GM21526 (cell line): ENCODE data around the gene CBX3.
"Not testable (repeated sequence)": the region's sequence is repeated elsewhere in the genome, so short reads cannot be mapped to it uniquely, and the experiment has no call there.

Experiments used
- ATAC-seq: cut with Tn5 transposase; IDR thresholded peaks from one replicate; pipeline ENCODE4 v1.9.1; 2021; ENCODE audit warnings: moderate library complexity; ENCODE audit not compliant: unreplicated experiment, low FRiP score

CBX3 gene

DNA sequence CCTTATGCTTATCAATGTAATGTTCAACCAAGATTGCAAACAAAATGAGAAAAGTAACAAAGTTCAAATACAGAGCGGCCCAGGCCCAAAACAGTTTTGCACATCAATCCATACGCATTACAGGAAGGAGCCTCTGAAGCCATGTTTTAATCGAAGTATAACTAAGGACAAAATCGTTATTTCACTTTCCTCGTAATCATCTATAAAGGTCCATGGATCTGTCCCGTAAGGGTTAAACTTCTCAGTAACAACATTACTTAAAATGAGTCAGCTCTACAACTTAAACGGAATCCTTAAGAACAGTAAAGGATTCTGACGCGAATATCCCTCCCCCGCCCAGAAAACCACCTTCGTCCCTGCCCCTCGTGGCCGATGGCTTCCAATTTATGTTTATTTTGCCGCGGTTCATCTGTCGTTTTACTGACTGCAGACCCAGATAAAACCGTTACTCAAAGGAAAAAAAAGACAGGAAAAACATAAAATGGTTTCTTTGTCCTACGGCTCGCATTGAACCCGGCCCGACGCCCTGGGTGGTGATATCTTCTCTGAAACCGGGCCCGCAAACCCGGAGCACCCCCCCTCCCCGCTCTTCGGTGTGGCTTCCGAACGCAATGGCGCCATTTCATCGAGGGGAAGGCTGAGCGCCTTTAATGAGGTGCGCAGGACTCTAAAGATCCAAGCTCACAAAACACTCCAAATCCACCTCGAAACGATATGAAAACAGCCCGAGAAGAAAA, 2.1 kb upstream of the CBX3 start:
- ATAC-seq, result no peak

DNA sequence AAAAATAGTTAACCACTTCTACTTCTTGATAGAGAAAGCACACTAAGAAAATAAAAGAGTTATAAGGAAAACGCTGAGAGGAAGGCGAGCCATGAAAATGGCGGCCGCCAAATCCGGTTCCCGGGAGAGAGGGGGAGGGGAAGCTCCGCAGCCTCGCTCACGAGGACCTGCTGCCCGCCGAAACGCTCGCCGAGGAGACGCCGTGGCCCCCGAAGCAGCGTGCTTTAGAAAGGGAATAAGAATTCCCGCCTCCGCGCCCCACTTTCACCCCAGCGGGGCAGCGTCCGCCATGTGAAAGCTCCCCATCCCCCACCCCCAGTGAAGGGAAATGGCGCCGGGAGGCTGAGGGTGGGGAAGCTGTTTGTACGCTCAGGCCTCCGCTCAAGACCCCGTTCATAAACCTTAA, 1.5 kb upstream of the CBX3 start:
- no peak for ATAC-seq

DNA sequence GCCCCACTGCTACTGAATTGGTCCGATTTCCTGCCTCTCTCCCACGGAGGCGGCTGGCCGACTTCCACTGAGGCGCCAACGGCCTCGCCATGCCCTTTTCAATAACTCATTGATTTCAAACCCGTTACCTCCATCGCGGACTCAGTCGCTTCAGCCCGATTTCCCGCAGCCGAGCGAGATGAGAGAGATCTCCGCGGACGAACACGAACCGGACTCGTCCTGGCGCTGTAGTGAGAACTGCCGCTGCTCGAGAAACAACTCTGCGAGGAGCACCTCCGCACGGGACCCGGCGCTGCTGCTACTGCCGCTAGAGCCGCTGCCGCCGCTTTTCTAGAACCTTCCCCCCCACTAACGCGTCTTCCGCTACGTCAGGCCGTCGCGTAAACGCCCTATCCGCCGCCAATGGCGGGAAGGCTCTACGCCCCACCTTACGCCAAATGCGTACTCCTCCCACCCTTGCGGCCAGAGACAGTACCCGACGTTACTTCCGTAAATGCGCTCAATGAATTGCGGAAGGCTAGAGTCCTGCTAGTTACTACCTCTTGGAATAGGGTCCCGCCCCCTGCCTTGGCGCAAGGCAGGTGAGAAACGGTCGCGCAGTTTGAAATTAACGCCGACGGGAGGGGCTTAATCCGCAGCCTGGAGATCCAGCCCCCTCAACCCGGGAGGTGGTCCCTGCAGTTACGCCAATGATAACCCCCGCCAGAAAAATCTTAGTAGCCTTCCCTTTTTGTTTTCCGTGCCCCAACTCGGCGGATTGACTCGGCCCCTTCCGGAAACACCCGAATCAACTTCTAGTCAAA, 900 bp upstream of the CBX3 start, which contains the start of gene HNRNPA2B1:
Gene HNRNPA2B1, minus strand, starts transcription at position 303 of the 803 bp plus-strand sequence. Its CDS starts 169 bp downstream, at position 134.
- ATAC-seq, result peak; percentile 59

DNA sequence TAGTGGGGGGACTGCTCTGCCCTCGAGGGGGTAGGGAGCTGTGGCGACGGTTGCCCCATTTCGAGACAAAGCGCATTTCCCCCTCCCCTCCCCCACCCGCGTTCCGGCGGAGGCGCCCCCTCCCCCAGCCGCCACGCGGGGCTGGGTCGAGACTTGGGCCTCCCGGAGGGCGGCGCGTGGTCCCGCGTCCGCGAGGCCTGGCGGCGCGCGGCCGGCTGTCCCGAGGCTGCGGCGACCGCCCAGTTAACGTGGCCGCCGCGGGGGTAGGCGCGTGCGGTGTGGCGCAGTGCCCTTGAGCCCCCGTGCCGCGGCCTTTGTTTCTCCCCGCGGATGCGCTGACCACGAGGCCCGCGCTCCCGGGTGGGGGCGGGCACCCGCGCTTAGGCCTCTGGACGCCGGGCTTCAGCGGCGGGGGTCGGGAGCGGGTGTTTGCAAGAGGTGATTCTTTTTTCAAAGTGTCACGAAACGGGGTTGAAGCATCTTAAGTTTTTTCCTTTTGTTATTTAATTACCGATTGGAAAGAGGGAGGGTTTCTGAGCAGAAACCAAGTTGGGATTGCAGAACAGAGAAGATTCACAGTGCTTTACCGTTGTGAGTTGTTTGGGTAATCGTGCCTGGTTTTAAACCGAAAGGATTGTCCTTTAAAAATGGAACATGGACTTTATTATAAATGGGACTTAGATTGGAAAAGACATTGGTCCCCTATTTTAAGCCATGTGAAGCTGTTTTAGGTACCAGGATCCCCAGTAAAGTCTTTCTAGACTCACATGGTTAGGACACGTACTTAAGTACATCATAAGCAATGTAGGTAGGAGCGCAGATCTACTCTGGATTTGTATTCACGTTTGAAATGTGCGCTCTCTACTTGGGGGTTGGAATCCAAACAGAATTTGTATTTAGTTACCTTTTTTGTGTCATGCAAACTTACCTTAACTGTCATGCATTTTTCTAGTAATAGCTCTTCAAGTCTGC, 760 bp downstream of the CBX3 start:
- peak; percentile 4 for ATAC-seq

DNA sequence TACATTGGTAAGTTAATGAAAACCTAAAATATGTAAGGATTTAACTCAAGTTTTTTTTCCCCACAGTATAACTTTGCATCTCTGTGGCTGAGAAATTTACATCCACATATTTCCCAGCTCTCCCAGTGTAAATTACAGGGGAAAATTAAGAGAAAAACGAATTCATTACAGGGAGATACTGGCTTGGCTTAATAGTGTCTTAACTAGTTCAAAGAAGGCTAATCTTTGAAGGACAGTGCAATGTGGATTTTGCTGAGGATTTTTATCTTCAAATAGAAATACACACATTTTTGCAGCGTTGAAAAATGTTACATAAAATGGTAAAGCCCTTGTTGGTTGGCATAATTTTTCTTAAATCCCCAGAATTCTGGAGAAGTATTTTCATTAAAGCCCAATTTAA, 1.5 kb downstream of the CBX3 start:
- ATAC-seq, result no peak

DNA sequence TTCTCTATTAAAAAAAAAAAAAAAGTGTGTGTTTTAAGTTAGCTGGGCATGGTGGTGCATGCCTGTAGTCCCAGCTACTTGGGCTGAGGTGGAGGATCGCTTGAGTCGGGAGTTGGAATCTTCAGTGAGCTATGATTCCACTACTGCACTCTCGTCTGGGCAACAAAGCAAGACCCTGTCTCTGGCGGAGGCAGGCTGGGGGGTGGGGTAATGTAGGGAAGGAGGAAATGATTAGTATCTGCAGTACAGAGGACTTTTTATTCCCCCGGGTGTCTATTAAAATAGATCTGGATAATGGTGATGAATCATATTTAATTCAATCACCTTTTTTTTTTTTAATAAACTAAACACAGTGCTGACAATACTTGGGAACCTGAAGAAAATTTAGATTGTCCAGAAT, 6.5 kb downstream of the CBX3 start:
- no peak for ATAC-seq

DNA sequence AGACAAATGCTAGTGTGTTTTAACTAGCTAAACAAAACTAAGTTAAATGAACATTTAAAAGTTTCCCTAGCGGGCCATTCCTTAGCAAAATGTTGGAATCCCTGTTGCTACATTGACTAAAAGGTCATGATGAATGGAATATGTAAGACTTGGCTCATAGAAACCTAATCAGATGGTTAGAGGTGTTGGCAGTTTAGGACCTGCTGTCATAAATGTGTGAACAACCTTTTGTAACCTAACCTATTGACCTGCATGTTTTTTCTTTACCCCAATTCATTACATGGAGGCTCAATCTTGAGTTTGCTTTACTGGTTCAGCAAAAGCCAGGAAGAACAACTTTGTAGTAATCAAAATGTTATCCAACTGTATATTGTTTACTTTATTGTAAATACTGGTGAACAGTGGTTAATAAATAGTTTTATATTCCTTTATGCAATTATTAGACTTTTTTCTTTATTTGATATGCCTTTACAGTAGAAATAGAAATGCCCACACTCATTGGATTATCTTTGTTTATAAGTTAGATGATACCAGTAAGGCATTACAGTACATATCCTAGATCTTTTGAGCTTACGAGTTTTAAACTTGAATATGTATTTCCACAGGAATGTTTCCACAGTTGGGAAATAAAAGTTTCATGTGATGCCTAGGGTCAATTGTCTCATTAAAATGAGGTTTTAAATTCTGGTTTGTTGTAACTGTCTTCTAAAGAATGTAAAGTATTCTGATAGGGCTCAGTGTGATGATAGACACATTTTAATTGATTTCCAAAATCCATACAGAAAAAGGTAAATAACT, 11.6 kb downstream of the CBX3 start:
- no peak for ATAC-seq

DNA sequence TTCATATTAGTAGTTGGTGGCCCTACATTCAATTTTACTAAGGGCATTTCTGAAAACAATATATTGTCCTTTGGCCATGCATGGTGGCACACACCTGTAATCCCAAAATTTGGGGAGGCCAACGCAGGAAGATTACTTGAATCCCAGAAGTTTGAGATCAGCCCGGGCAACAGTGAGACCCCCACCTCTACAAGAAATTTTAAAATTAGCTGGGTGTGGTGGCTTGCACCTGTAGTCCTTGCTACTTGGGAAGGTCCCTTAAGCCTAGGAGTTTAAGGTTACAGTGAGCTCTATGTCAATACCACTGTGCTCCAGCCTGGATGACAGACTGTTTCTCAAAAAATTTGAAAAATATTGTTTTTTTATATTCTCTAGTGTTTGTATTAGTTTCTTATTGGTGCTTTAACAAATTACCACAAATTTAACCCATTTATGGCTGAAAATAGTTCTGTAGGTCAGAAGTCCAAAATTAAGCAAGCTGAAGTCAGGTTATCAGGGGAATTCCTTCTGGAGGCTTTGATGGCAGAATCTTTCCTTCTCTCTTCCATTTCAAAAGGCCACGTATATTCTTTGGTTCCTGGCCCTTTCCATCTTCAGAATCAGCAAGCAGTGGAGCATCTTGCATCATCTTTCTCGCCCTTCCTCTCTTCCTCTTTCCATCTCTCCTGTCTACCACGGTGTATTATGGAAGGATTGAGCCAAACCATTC, 12.4 kb downstream of the CBX3 start:
- no peak for ATAC-seq

DNA sequence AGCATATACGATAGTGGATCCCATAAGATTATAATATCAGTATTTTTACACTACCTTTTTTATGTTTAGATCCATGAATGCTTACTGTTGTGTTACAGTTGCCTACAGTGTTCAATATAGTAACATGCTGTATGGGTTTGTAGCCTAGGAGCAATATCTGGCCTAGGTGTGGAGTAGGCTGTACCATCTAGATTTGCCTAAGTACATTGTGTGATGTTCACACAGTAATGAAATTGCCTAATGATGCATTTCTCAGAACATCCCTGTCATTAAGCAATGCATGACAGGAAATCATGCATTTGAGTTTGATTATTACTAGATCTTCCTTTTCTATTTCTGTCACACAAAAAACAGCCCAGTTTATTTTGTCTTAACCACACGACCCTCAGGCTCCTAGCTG, 14.5 kb downstream of the CBX3 start:
- ATAC-seq, result no peak

DNA sequence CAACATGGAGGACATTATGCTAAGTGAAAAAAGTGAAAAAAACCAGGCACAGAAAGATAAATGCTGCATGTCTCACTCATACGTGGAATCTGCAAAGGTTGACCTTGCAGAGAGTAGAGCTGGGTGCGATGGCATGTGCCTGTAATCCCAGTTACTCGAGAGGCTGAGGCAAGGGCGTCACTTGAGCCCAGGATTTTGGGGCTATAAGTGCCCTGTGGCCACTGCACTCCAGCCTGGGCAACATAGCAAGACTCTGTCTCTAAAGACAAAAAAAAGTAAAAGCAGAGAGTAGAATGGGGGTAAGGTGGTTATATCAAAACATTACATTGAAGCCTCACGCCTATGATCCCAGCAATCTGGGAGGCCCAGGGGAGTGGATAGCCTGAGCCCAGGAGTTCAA, 22.8 kb downstream of the CBX3 start:
- no peak for ATAC-seq

DNA sequence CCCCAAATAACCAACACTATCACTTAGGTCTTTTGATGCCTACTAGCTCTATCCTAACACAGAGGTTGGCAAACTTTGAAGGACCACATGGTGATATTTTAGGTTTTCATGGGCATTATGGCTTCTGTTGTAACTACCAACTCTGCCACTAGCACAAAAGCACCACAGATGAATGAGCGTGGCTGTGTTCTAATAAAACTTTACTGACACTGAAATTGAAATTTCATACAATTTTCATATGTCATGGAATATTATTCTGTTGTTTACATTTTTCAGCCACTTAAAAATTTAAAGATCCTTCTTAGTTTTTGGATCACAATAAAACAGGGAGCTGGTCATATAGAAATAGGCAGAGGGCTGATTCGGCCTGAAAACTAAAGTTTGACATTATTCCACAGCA, 26.4 kb downstream of the CBX3 start:
- ATAC-seq, result no peak

DNA sequence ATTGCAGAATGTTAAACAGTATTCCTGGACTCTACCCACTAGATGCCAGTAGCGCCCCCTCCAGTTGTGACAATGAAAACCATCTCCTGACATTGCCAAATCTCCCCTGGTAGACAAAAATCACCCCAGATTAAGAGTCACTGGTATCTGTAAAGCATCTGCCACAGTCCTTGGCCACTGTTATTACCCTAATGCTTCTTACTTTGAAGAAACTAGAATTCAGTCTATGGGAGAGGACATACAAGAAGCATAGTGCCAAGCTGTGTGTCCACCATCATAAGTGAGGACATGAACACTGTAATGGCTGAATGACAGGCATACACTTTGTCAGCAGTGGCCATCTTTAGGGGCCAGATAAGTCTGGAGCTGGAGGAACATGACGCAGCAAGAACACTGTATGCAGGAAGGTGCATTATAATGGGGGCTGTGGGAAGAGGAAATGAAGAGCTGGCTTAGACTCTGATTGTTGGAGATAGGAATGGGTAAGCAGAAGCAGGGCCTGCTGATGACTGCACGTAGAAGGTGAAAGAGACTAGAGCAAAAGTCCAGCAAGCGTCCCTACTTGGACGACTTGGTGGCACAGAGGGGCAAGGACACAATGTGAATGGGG, 32.5 kb downstream of the CBX3 start:
- no peak for ATAC-seq

DNA sequence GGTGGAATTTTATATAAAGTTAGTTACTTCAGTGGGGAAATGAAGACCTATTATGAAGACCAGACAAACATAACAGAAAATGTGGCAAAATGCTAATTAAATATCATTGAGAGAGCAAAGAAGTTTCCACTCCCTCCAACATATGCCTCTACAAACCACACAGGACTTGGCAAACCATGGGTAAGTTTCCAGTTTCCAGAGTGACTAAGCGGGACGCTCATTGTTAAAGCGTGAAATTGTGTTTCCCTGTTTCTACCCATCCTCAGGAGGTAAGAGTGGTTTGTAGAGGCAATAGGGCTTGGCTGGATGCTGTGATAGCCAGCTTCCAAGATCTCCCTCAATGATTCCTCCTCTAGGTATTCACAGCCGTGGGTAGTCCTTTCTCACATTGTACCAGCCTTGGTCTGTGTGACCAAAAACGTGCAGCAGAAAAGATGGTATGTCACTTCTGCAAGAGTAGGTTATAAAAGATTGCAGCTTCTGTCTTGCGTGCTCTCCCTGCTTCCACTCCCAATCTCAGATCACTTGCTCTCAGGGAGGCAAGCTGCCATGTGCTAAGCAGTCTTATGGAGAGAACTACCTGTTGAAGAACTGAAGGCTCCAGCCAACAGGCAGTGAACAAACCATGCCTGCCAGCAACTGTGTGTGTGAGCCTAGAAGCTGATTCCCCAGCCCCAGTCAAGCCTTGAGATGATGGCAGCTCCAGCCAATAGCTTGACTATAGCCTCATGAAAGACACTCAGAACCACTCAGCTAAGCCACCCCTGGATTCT, 35.7 kb downstream of the CBX3 start:
- no peak for ATAC-seq

DNA sequence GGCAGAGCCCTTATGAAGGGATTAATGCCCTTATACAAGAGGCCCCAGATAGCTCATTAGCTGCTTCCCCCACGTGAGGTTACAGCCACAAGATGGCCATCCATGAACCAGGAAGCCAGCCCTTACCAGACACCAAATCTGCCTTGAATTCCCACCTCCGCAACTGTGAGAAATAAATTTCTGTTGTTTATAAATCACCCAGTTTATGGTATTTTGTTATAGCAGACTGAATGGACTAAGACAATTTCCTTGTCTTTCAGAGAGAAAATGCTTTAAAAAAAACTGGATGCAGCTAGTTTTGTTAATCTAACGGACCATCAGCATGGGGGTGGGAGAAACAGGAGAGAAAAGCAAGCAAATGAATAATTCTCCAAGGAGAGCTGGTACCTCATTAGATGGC, 36.5 kb downstream of the CBX3 start:
- no peak for ATAC-seq

DNA sequence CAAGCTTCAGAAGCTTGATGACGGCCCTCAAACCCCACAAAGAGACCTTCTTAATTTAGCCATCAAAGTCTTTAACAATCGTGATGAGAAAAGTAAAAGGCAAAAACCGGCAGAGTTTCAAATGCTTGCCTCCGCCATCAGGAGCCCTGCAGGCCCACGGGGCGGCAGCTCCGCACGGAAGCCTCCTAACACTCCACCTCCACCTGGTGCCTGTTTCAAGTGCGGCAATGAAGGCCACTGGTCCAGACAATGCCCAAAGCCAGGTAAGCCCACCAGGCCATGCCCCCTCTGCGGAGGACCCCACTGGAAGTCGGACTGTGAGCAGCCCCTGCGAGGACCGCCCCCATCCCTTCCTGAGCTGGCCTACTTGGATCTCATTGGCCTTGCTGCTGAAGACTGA, 43.6 kb downstream of the CBX3 start:
- ATAC-seq, result no peak

DNA sequence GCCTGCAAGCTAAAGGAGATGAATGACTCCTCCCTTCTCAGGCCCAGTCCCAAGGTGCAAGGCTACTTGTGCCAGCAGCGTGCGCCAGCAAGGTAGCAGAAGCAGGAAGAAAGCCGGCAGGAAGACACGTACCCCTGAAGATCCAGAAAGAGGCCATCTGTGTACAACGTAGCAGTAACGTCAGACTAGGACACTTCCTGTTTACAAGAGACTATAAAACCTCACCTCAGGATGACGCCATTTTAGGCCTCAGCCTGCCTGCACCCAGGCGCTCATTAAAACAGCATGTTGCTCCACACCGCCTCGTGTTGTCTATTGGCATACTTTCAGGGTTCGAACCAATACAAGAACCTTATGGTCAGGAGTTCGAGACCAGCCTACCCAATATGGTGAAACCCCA, 48.7 kb downstream of the CBX3 start:
- no peak for ATAC-seq

DNA sequence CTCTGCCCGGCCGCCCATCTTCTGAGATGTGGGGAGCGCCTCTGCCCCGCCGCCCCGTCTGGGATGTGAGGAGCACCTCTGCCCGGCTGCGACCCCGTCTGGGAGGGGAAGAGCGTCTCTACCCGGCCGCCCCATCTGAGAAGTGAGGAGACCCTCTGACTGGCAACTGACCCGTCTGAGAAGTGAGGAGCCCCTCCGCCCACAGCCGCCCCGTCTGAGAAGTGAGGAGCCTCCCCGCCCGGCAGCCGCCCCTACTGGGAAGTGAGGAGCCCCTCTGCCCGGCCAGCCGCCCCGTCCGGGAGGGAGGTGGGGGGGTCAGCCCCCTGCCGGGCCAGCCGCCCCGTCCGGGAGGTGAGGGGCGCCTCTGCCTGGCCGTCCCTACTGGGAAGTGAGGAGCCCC, 60.3 kb downstream of the CBX3 start:
- ATAC-seq, result not testable (repeated sequence)
